DMS79 (cell line): ENCODE results near the gene HSF2BP.
"Not testable (repeated sequence)": the region's sequence is repeated elsewhere in the genome, so short reads cannot be mapped to it uniquely, and the experiment has no call there.

Source experiments
- DNase-seq: peaks from one replicate; lab custom pipeline; 2025; lab: John Stamatoyannopoulos, UW

Gene HSF2BP

GRCh38 chr21:43619344-43619743 is 39.9 kb downstream of the HSF2BP start:
- no peak for DNase-seq

DNA sequence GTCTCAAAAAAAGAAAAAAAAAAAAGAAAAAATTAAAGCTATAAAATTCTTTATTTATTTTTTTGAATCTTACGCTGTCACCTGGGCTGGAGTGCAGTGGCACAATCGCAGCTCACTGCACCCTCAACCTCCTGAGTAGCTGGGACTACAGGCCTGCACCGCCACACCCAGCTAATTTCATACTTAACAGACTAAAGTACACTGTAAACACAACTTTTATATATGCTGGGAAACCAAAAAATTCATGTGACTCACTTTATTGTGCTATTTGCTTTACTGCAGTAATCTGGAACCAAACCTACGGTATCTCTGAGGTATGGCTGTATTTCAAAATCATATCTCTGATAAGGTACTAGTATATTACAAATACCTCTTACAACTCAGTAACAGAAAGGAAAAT is 40.3 kb downstream of the HSF2BP start:
- no peak for DNase-seq

GRCh38 chr21:43616861-43617260 is 42.4 kb downstream of the HSF2BP start:
- DNase-seq: not testable (repeated sequence)

- DNase-seq: no peak
These were observed 44.4 kb downstream of the HSF2BP start for GRCh38 chr21:43614839-43615238.

DNA sequence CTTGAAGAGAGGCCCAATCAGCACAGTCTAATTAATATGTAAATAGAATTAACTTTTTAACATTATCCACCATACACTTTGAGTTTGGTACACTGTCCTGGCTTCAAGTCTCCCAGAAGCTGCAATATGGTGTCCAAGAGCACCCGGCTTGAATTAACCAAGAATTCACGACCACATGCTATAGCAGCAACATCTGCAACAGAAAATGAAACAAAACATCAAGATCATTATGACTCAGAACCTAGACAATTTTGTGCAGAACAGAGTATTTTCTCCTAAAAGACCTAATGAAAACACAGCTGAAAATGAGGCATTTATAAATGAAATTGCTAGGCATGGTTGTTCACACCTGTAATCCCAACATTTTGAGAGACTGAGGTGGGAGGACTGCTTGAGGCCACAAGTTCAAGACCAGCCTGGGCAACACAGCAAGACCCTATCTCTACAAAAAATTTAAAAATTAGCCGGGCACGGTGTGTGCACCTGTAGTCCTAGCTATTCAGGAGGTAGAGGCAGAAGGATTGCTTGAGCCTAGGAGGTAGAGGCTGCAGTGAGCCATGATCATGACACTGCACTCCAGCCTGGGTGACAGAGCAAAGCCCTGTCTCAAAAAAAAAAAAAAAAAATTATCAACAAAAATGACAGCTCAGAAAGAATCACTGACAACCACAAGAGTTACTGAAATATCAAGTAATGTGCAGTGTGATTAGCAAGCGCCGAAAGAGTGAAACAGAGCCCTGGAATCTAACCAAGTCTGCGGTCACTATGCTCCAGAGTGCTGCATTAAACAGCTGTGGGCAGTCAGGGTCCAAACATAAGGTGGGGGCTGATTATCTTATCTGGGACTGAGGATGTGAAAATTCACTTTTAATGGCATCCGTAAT is 45.3 kb downstream of the HSF2BP start:
- DNase-seq: no peak

DNA sequence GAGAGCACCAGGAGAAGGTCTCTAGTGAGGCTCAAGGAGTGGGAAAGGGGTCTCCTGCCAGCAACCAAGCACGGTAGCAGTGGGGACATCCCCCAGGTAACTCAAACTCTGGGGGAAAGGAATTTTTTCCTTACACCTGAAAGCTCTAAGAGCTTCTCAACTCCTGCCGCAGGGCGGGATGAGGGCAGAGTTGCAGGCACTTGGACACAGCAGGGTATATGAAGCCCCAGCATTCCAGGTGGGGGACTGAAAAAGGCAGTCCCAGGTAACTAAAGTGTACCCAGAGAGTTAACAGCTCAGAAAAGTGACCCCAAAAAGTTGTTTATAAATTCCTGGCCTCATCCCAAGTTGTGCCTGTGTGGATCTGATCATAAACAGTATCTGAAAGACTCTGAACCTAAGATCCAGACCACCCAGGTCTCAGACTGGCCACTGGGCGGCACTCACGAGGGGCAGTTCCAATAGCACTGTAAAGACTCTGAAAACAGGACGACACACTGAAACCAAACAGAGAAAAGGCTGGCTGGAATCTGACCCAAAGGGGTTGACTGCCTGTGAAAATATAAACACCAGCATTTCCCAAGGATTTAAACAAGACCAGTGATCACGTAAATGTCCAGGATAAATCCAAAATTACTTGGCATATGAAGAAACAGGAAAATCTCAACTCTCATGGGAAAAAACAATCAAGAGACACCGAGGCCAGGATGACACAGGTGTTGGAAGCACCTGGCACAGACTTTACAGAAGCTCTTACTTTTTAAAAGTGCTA is 47.5 kb downstream of the HSF2BP start:
- no peak for DNase-seq

DNA sequence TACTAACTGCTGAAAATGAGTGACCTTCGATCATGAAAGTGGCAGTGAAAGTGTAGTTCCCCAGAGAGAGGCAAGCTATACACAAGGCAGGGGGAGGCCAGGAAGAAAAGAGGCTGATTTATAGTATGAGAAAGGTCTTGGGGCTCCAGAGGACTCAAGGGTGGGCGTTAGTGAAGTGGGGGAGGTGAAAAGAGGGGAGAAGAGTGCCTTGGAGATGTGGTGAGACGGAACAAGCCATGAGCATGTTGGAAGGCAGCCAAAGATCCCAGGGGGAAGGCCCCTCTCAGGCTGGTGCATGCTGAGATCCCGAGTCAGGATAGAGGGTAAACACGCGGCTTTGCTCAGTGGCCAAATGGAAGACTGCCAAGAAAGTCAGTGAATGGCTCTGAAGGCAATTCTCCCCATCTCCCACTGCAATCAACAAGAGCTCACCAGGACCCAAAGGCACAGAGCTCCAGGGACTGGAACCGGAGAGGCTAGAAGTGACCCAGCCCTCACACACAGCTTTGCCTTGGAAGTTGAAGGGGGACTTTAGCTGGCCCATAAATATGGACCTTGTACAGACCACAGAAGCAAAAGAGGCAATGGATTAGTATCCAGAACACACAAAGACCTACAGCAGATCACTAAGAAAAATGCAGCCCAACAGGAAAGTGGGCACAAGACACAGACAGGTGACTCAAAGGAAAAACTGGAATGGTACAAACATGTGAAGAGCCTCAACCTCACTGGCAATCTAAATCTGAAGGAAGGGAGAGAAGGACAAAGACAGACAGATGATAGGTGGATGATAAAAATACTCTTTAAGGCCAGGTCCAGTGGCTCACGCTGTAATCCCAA is 49.6 kb downstream of the HSF2BP start:
- DNase-seq: peak; percentile 97

GRCh38 chr21:43608664-43609063 is 50.6 kb downstream of the HSF2BP start:
- DNase-seq: no peak

DNA sequence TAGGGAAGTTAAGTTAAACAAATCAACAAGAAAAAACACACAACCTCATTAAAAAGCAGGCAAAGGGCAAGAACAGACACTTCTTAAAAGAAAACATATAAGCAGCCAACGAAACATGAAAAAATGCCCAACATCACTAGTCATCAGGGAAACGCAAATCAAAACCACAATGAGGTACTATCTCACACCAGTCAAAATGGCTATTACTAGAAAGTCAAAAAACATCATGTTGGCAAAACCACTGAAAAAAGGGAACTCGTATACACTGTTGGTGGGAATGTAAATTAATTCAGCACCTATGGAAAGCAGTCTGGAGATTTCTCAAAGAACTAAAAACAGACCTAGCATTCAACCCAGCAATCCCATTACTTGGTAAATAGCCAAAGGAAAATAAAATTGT is 51.1 kb downstream of the HSF2BP start:
- DNase-seq: no peak

GRCh38 chr21:43605320-43606215 is 53.7 kb downstream of the HSF2BP start:
- DNase-seq: no peak

DNA sequence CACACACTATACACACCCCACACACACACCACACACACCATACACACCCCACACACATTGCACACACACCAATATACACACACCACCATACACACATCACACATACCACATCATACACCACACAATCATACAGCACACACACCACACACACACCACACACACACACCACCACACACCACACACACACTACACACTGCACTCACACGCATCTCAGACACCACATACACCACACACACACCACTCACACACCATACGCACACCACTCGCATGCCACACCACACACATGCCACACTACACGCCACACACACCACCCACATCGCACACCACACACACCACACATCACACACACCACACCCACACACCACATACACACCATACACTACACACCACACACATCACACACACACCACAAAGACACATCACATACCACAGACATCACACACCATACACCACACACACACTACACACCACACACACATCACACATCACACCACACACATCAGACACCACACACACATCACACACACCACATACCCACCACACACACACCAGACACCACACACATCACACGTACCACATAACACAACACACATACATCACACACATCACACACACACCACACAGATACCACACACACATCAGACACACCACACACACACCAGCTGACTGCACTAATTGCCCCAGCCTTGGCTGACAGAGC is 54.6 kb downstream of the HSF2BP start:
- no peak for DNase-seq

DNA sequence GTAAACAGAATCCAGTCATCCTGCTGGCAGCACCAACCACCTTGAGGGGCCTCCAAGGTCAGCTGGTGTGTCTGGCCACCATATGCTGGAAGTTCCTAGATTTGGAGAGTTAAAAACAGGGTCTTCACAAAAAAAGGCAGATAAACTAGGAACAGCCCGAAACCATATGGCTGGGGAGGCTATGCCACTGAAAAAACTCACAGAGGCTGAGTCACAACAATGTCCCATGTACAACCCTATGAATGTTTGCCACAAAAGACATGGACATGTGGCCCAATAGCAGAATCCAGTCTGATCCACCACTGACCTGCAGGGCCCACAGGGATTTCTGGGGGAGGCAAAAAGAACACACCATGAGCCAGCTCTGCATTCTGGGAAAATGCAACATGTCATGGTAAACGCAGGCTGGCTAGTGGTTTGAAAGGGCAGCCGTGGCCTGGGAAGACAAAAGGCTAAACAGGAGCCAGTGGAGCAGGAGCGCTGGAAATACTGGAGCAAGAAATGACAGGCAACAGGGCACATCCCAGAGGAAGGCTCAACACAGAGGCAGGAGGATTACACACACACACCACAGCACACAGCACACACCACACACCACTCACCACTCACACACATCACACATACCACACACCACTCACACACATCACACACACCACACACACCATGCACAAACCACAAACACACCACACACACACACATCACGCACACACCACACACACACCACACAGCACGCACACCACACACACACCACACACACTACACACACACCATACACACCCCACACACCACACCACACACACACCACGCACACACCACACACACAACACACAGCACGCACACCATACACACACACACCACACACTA is 55.4 kb downstream of the HSF2BP start:
- DNase-seq: no peak

DNA sequence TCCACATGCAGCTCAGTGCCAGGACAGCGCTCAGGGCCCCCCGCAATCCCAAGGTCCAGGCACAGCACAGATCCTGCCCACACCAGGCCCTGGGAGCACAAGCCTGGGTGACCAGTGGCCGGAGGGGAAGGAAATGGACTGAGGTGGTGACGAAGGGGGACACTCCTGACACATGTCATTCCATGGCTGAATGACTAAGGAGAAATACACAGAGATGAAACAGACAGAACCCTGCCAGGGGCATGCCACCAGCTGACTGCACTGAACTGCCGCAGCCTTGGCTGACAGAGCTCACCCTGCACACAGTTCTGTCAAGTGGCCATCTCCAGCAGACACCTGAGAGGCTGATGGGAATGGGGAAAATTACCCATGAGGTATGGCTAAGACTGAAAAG is 56.1 kb downstream of the HSF2BP start:
- DNase-seq: peak; percentile 14

GRCh38 chr21:43602266-43603232 is 56.7 kb downstream of the HSF2BP start:
- DNase-seq: no peak

GRCh38 chr21:43600642-43601402 is 58.5 kb downstream of the HSF2BP start:
- DNase-seq: no peak

DNA sequence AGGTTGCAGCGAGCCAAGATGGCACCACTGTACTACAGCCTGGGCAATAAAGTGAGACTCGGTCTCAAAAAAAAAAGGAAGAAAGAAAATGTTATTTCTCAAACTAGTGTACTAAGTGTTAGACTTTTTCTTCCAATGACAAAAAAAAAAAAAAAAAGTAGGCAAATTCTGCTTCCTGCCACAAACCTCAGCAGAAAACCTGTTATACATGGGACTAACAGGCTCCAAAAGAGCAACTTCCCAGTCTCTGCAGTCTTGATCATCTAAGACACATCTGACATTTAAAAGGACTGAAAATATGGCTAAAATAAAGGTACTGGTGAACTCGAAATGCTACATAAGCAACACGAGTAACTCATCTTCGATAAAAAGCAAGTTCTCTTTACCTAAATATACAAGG is 59.6 kb downstream of the HSF2BP start:
- DNase-seq: no peak

DNA sequence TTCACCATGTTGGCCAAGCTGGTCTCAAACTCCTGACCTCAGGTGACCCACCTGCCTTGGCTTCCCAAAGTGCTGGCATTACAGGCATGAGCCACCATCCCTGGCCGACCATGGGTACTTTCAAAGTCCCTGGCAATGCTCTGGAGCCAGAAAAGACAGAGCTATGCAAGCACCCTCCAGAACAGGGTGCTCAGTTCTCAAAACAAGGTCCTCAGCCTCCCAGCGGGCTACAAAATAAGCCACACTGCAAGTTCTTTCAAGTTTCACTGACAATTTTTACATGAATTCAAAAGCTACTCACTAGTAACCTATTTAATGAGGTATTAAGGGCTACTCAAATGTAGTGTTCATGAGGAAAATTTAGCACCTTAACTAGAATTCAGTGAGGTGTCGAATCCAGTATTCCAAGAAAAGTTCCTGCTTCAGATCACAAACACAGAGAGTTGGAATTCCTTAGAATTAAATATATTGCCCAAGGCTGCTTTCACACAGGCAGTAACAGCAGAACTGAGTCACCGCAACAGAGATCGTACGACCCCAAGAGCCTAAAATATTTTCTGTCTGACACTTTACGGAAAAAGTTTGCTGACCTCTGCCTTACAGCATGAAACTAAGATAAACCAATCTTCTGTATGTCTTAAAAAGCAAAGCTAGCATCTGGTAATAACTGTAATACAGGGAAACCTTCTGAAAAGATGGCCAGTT is 60.7 kb downstream of the HSF2BP start:
- DNase-seq: no peak
